ENCODE data around the gene PSMD5.

Gene PSMD5

GRCh38 chr9:120841930-120842684 is 615 bp downstream of the PSMD5 start:
- no peak for TF ChIP-seq CTCF (IDR thresholded peaks at IDR 0.05; ENCODE audit: low read length)
- TF ChIP-seq EZH2 (optimal IDR thresholded peaks at IDR 0.05; ENCODE audit: low read depth, low read length): no peak
- no peak for TF ChIP-seq EZH2phosphoT487 (IDR thresholded peaks at IDR 0.05; ENCODE audit: low read length)
- Histone ChIP-seq H3K79me2 (ENCODE audit: low read length) (peaks cover 91% of the 10 kb centered on the region), H3K36me3 (replicated peaks; ENCODE audit: insufficient read depth, low read length) (0 out of 2 replicates have a peak, but pooled peaks cover 5% of the 10 kb centered on the region), H3K9me3 (replicated peaks; ENCODE audit: insufficient read depth, low read length) (no peaks in the 10 kb centered on the region), H3K9me2 (replicated peaks; ENCODE audit: insufficient read depth, low read length) (no peaks in the 10 kb centered on the region), H3K9ac (ENCODE audit: low read length) (peak overlapping the region; percentile 97), H3F3A (ENCODE audit: insufficient read depth, low read length) (0 out of 2 replicates have a peak, but pooled peaks cover 2% of the 10 kb centered on the region), H3K27ac (ENCODE audit: low read length) (peak overlapping the region; percentile 90), H3K4me3 (ENCODE audit: low read length) (peak overlapping the region; percentile 94), H3K27me3 (replicated peaks; ENCODE audit: insufficient read depth, low read length) (no peaks in the 10 kb centered on the region), H4K20me1 (ENCODE audit: insufficient read depth, low read length) (peaks cover 3% of the 10 kb centered on the region; the same call in 1 of the 2 replicates), H3K4me1 (ENCODE audit: low read length) (peaks cover 17% of the 10 kb centered on the region), H3K4me2 (ENCODE audit: low read depth, low read length) (peak overlapping the region; percentile 85), H2AFZ (ENCODE audit: low read length) (peak overlapping the region; percentile 92)
- peak; percentile 36 for DNase-seq

- no peak for DNase-seq
- H3K9me3 ChIP-seq (replicated peaks; ENCODE audit: insufficient read depth, low read length): no peaks in the 10 kb centered on the region
Observed at GRCh38 chr9:120839146-120839545, 3.6 kb downstream of the PSMD5 start.

GRCh38 chr9:120837921-120838320 is 4.8 kb downstream of the PSMD5 start:
- no peak for DNase-seq
- no peaks in the 10 kb centered on the region for H3F3A ChIP-seq (ENCODE audit: insufficient read depth, low read length)
- H3K9me2 ChIP-seq (replicated peaks; ENCODE audit: insufficient read depth, low read length): no peaks in the 10 kb centered on the region
- peaks cover 6% of the 10 kb centered on the region; the same call in 1 of the 2 replicates for H3K4me1 ChIP-seq (ENCODE audit: low read length)
- H2AFZ ChIP-seq (ENCODE audit: low read length): no peak overlapping the region
- no peaks in the 10 kb centered on the region for H3K27me3 ChIP-seq (replicated peaks; ENCODE audit: insufficient read depth, low read length)
- no peaks in the 10 kb centered on the region for H3K9me3 ChIP-seq (replicated peaks; ENCODE audit: insufficient read depth, low read length)
- no peak overlapping the region for H3K4me3 ChIP-seq (ENCODE audit: low read length)
- H3K27ac ChIP-seq (ENCODE audit: low read length): no peak overlapping the region
- H3K36me3 ChIP-seq (replicated peaks; ENCODE audit: insufficient read depth, low read length): no peaks in the 10 kb centered on the region; the same call in 1 of the 2 replicates
- H4K20me1 ChIP-seq (ENCODE audit: insufficient read depth, low read length): peaks cover 3% of the 10 kb centered on the region; the same call in 1 of the 2 replicates
- H3K9ac ChIP-seq (ENCODE audit: low read length): no peak overlapping the region
- H3K4me2 ChIP-seq (ENCODE audit: low read depth, low read length): no peak overlapping the region
- TF ChIP-seq EZH2phosphoT487 (IDR thresholded peaks at IDR 0.05; ENCODE audit: low read length) (no peak), EZH2 (optimal IDR thresholded peaks at IDR 0.05; ENCODE audit: low read depth, low read length) (no peak), CTCF (IDR thresholded peaks at IDR 0.05; ENCODE audit: low read length) (no peak)
- H3K79me2 ChIP-seq (ENCODE audit: low read length): peaks cover 64% of the 10 kb centered on the region

More at GRCh38 chr9:120839146-120839545, 3.6 kb downstream of the PSMD5 start:
- H3K9ac ChIP-seq (ENCODE audit: low read length): no peak overlapping the region
- H3K4me3 ChIP-seq (ENCODE audit: low read length): no peak overlapping the region
- peaks cover 75% of the 10 kb centered on the region for H3K79me2 ChIP-seq (ENCODE audit: low read length)
- no peak overlapping the region for H3K4me2 ChIP-seq (ENCODE audit: low read depth, low read length)
- H3K36me3 ChIP-seq (replicated peaks; ENCODE audit: insufficient read depth, low read length): no peaks in the 10 kb centered on the region; the same call in 1 of the 2 replicates
- H3K4me1 ChIP-seq (ENCODE audit: low read length): peaks cover 11% of the 10 kb centered on the region
- no peaks in the 10 kb centered on the region for H3K9me2 ChIP-seq (replicated peaks; ENCODE audit: insufficient read depth, low read length)
- H3K27me3 ChIP-seq (replicated peaks; ENCODE audit: insufficient read depth, low read length): no peaks in the 10 kb centered on the region
- TF ChIP-seq EZH2phosphoT487 (IDR thresholded peaks at IDR 0.05; ENCODE audit: low read length) (no peak), CTCF (IDR thresholded peaks at IDR 0.05; ENCODE audit: low read length) (no peak), EZH2 (optimal IDR thresholded peaks at IDR 0.05; ENCODE audit: low read depth, low read length) (no peak)
- peaks cover 3% of the 10 kb centered on the region; the same call in 1 of the 2 replicates for H4K20me1 ChIP-seq (ENCODE audit: insufficient read depth, low read length)
- H3K27ac ChIP-seq (ENCODE audit: low read length): no peak overlapping the region
- no peak overlapping the region for H2AFZ ChIP-seq (ENCODE audit: low read length)
- no peaks in the 10 kb centered on the region for H3F3A ChIP-seq (ENCODE audit: insufficient read depth, low read length)

Measured in MM.1S (cell line).